HG03064 (cell line): ENCODE measurements around the gene HGS.
"Not testable (repeated sequence)": the region's sequence is repeated elsewhere in the genome, so short reads cannot be mapped to it uniquely, and the experiment has no call there.

Experiments
- ATAC-seq: cut with Tn5 transposase; IDR thresholded peaks from one replicate; pipeline ENCODE4 v1.9.1; 2021; ENCODE audit warnings: low read depth; ENCODE audit not compliant: unreplicated experiment

The HGS gene

DNA sequence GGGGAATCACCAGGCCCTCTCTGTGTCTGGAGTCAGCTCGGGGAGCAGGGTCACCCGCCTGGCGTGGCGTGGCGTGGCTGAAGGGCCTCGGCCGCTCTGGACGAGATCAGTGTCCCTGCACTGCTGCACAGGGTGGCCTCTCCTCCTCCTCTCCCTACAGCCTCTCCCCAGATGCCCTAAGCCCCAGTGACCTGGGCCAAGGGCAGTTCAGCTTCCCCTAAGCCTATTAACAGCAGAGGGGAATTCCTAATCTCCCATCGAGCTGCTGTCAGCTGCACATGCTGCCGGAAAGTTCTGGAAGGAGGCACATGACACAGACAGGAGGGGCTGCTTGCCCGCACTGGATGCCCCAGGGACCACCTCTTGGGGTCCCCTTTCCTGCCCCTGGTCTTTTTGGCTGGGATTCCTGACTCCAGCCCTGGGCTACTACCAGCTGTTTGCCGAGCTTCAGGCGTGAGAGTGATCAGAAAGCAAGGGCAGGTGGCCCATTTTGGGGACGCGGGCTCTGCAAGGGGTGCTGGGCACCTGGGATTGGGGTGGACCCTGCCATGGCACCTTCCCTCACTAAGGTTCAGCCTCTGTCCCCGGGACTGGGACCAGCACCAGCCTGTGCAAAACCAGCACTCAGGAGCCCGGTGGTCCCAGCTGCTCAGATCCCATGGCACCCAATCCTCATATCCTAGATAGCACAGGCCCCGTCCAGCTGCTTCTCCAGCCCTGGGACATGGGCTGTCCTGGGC is 28.3 kb upstream of the HGS start:
- no peak for ATAC-seq

DNA sequence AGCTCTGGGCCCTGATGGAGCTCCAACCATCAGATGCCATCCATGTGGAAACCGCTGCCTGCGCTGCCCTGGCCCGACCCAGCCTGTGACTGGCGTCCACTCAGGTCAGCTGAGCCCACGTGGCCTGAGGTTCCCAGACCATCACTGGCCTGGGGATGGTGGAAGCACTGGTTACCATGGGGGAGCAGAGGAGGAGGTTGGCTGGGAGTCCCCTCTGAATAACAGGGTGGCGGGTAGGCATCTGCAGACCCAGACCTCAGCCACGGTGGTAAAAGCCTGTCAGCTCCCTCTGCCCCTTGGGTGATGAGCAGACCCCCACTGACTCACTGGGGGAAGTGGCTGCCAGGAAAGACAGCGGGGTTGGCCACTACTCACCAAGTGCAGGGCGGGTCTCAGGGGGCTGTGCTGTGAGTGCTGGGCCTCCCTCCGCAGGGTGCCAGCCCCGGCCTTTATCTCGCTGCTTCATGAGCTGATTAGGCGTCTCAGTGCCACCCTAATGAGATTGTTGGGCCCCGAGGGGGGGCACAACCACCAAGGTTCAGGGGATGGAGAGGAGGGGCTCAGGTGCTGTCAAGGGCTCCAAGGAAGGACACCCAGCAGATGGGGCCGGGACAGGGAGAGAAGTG is 27.6 kb upstream of the HGS start, which contains the start of gene PDE6G:
Gene PDE6G, minus strand, starts transcription at position 425 of the 626 bp plus-strand sequence. CDS start 3,237 bp downstream, outside the sequence.
- ATAC-seq = no peak

DNA sequence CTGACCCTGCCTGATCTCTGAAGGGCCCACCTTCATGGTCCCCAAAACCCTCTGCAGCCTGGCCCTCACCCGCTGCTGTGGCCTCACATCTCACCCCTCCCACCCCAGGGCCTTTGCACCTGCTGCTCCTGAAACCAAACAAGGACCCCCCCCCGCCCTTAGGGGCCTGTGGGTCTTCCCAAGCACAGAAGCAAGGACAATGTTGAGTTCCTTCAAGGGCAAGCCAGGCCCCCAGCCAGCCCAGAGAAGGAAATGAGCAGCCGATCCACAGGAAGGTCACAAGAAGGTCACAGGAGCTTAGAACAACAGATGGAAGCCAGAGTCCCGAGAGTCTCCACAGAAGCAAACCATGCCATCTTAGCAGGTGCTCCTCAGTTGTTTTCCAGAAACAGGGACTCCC is 27.0 kb upstream of the HGS start:
- ATAC-seq = no peak

DNA sequence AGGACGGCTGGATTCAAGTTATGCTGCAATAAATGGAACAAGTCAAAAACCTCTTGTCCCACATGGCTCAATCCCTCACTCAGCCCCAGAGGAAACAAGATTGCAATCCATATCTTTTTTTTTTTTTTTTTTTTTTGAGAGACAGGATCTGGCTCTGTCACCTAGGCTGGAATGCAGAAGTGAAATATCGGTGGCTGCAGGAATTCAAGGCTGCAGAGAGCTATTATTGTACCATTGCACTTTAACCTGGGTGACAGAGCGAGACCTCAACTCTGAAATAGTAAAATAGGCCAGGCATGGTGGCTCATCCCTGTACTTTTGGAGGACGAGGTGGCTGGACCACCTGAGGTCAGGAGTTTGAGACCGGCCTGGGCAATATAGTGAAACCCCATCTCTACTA is 24.8 kb upstream of the HGS start:
- no peak for ATAC-seq

DNA sequence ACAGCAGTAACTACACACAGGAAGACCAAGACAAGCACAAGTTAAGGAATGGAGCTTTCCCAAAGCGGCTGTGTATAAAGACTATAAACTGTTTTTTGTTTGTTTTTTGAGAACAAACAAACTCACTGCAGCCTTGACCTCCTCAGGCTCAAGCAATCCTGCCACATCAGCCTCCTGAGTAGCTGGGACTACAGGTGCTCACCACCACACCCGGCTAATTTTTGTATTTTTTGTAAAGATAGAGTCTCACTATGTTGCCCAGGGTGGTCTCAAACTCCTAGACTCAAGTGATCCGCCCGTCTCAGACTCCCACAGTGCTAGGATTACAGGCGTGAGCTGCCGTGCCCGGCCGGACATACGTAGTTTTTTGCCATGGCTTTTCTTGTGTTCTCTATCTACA is 23.4 kb upstream of the HGS start:
- no peak for ATAC-seq

DNA sequence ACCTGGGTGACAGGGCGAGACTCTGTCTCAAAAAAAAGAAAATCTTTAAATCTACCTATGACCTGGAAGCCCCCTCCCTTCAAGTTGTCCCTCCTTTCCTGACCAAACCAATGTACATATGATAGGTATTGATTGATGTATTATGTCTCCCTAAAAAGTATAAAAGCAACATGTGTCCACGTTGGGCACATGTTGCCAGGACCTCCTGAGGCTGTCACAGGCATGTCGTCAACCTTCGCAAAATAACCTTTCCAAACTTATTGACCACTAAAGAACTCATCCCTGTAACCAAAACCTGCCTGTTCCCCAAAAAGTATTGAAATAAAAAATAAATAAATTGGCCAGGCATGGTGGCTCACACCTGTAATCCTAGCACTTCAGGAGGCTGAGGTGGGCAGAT is 21.8 kb upstream of the HGS start:
- ATAC-seq = no peak

DNA sequence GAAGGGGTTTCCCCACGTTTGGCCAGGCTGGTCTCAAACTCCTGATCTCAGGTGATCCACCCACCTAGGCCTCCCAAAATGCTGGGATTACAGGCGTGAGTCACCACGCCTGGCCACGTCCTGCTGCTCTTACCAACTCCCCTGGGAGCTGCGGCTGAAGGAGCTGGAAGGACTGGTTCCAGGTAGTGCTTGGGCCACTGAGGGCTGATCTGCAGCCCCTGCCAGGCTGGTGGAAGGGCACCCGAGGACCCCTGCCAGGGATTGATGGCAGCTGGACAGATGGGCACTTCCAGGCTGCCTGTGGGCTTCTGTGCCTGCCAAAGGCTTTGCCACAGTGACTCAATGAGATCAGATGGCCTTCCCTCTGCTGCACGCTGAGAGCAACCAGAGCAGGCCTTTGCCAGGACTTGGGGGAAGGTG is 19.8 kb upstream of the HGS start:
- ATAC-seq = no peak

DNA sequence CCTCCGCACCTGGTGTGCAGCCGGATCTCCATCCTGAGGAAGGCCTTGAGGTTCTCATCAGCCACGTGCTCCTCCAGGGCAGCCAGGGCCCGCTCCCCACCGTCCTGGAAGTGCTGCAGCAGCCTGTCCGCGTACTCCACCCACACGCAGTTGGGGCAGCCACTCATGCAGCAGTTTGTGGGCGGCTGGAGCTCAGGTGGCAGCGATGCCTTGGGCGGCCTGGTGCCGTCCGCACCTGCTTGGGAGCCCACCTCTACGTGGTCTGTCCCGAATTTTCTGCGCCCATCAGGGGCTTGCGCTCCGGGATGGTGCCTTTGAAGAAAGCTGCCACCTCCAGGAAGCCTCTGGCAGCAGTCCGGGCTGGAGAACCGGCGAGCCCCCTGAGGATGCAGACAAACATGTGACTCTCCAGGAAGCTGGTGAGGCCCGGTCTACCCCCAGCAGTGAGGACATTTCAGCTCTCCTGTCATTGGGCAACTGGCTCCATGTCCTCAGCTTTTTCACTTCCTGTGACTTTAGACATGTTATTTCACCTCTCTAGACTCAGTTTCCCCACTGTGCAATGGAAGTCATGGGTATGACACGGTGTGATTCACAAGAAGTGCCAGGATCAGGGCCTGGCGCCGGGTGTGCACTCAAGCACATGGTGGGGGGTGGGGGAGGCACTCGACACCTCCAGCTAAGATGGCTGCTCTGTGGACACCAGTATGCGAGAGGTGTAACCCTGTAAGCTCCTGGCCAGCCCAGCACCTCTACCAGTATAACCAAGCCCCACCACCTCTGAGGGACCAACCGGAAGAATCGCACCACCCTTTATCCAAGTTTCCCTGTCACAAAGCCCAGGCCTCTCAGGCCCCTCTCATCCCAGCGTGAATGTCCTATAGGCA is 18.4 kb upstream of the HGS start:
- ATAC-seq = peak; percentile 17

DNA sequence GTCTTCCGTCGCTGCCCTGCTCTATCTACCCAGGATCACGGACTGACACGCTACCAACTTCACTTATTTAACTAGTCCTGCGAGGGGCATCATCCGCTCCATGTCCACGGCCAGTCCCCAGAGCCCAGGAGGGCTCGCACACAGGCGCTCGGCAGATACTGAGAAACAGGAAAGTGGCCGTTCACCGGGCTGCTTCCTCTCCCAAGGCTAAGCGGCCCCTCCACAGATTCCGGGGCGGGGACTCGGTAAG is 17.8 kb upstream of the HGS start:
- ATAC-seq = no peak

DNA sequence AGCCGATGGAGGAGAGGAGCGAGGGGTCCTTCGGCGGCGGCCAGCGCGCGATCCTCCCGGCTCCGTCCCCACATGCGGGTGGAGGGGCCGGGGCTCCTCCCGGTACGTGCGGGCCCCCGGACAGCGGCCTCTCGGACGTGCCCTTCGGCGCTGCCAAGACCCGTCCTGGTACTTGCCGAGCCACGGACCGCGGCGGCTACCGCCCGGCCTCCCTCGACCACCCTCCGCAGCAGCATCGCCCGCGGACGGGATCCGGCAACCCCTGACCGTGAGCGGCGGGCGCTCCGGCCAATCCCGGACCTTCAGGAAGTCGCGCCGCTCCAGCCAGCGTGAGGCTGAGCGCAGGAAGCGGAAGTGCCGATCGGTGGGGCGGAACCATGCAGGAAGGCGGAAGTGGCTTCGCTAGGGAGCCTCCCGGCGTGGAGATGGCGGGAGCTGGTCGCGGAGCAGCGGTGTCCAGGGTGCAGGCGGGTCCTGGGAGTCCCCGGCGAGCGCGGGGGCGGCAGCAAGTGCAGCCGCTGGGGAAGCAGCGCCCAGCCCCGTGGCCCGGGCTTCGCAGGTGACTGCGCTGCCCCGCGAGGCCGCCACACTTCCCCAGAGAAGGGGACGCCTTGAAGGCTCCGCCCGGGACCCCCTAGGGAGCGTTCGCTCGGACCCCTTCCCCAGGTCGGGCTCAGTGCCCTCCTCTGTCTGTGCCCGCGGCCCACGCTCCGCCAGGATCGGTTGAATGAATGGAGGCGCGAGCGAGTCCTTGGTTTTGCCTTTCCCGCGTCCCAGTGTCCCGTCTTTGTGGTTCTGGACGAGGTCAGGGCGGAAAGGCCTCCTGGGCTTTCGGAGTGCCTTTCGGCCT is 17.2 kb upstream of the HGS start, which contains the start of the genes CCDC137 and OXLD1:
Gene CCDC137, plus strand, starts transcription at position 396 of the 850 bp plus-strand sequence. Its CDS starts 30 bp downstream, at position 426.
Gene OXLD1, minus strand, starts transcription at position 264 of the 850 bp plus-strand sequence. Its CDS starts 28 bp downstream, at position 236.
- peak; percentile 85 for ATAC-seq

DNA sequence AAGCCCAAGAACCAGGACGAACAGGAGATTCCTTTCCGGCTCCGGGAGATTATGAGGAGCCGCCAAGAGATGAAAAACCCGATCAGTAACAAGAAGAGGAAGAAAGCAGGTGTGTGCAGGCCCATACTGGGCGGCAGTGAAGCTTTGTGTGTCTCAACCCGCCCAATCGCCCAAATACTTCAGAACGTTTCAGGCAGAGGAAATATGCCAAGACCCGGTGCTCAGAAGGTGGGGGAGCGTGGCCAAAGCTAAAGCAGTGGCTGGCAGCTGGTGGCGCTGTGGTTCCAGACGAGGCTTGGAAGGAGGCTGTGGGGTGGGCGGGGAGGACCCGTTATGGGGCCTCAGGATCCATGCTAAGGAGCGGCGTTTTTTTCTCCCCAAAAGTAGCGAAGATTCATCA is 16.1 kb upstream of the HGS start:
- no peak for ATAC-seq

DNA sequence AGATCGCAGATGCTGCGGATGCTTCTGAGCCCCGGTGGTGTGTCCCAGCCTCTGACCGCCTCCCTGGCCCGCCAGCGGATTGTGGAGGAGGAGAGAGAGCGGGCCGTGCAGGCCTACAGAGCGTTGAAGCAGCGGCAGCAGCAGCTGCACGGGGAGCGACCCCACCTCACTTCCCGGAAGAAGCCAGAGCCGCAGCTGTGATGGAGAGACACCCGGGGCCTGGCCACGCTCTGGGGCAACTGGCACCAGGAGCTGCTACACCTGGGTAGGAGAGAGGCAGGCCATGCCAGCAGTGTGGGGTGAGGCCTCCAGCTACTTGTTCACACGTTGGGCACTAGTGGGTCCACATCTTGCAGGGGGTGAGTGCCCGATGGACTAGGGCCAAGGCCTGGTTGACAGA is 11.3 kb upstream of the HGS start:
- no peak for ATAC-seq

DNA sequence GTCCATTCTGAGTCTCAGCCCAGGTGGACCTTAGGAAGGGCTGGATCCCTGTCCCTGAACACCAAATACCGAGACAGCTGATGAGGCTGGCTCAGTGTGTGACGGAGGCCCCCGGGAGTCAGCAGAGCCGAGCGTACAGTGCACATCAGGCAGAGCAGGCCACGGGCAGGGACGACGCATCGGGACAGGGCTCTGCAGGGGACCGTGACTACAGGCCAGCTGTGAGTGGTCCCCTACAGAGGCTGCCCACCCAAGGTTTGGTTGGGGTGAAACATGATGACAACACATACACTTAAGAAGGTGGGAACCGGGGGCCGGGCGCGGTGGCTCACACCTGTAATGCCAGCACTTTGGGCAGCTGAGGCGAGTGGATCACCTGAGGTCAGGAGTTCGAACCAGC is 10.9 kb upstream of the HGS start:
- ATAC-seq = no peak

DNA sequence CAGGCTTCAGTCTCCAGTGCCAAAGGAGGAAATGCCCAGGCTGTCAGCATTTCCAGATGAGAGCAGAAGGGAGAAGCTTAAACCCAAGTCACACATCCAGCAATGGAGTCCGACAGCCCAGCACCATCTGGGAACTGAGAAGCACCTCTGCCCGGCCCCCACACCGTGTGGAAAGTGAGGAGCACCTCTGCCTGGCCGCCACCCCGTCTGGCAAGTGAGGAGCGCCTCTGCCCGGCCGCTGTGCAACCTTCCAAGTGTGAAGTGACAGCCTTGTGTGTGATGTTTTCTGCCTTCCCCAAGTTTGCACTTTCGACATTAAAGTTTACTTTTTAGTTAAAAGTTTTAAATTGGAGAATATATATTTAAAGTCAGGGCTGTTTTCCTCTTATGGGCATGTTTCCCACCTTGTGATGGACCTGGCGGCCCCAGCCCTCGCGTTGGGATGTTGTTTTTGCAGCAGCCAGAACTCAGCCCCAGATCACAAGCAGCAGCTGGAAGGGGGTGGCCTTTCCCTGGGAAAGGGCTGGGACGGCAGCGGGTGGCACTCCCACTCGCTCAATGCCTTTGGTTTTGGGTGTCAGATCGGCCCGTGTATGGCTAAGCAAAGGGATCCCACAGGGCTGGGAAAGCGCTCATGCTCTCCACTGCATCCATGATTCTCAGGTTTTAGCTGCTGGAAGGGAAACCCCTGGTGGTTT is 10.1 kb upstream of the HGS start:
- no peak for ATAC-seq

DNA sequence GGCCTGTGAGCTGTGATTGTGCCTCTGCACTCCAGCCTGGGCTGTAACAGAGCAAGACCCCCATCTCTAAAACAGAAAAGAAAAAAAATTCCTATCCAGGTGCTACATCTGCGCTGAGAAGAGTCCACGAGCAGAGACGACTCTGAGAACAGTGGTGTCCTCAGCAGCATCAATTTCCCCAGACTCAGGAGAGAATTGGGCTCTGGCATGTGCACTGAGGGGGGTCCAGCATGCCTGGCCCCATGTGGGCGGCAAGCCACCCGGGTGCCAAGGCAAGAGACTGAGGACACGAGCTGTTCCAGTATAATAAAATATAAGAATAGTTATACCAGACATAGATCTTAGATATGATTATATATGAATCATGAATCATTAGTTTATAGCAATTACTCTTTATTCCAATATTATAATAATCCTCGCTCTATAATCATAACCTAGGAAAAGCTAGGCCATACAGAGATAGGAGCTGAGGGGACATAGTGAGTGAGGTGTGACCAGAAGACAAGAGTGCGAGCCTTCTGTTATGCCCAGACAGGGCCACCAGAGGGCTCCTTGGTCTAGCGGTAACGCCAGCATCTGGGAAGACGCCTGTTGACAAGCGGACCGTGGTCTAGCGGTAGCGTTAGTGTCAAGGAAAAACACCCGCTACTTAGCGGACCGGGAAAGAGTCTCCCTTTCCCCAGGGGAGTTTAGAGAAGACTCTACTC is 8.1 kb upstream of the HGS start:
- ATAC-seq = not testable (repeated sequence)

DNA sequence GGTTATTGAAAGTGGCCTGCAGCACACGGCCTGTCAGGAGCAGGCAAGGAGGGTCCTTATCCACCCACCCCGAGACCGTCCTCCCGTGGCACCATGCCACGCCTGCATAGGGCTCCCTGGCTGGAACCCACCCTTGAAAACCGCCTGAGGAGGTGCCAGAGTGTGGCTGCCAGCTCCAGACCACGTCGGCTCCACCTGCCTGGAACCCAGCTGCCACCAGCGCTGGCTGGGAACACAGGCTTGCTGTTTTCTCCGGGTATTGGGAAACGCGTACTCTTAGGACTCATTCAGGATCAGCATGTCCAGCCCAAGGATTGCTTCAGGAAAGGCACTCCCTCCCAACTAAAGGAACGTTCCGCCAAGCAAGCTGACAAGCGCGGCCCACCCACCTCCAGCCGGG is 6.9 kb upstream of the HGS start:
- ATAC-seq = no peak

DNA sequence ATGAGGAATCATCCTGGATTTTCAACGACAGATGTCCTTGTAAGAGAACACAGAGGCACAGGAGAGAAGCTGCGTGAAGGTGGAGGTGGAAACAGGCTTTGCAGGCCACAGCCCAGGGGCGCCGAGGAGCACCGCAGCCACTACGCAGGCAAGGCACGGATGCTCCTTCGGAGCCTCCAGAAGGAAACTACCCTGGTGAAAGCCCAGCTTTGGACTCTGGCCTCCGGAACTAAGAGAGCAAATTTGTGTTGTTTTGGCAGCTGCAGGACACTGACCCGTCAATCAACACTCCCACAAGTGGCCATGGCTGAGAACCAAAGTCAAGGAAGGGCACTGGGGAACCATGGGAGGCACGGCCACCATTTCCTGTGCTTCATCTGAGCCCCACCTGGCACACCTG is 3.7 kb upstream of the HGS start:
- ATAC-seq = no peak

DNA sequence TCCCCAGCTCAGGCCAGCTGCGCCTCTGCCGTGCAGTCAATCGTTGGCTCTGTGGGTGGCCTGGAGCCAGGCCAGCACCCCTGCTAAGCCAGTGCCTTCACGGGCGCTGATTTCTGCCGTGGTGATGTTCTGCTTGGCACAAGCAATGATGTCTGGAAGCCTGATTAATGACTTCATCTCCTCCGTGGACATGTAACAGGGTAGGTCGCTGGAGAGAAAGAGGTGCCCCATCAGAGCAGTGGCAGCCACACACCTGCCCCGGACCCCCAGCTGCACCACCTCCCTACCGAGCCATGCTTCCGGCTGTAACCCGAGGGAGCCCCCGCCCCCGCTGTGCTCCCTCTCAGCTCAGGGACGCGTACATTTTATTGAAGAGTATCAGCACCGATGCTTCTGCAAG is 2.1 kb upstream of the HGS start:
- ATAC-seq = no peak

DNA sequence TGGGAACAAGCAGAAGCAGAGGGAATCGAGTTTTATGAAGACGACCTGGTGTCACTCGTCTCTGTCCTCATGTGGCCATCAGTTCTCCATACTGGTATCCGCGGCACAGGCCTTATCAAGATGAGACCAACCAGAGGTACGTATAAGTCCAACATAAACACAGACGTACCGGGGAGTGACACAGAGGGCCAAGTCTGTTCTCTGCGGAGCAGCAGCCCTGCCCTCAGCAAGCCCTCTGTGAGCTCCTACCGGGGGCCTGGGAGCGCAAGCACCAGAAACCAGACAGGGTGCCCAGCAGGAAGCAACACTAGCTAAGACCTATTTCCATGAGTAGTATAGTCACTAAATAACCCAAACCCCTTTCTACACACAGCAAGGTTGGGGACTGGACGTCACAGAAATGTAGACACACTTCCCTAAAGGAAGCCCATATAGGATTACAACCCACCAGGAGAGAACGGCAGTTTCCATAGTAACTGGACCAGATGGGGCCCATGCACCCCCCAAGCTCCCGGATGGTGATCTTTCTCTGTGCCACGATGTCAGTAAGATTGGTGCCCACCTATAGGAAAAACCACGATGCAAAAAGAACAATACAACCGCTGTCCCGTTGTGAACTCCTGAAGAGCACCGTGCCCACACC is 1.1 kb upstream of the HGS start:
- no peak for ATAC-seq
